Measurements from ENCODE around the gene SPG7. TPM values are rescaled to one million over a fixed set of nuclear protein-coding genes. Genes with fewer than 3 reads are reported as not detected.

The SPG7 gene
- total and polyA plus RNA-seq, 2 of the 4 experiments (the other 2 are of a cell fraction), result 94.6 to 96.8 TPM

GRCh38 chr16:89491974-89492687 is 16.1 kb upstream of the SPG7 start (continued):
- no peak for TF ChIP-seq RCOR1 (IDR thresholded peaks at IDR 0.05; ENCODE audit: insufficient replicate concordance, low read length)

- H3K18ac ChIP-seq (ENCODE audit: low read depth, low read length), result no peak overlapping the region
- no peak overlapping the region for H3K56ac ChIP-seq (ENCODE audit: extremely low read depth, insufficient read depth, low read length)
- H2BK15ac ChIP-seq (ENCODE audit: low read depth, low read length), result no peak overlapping the region
- H3K9me1 ChIP-seq (ENCODE audit: insufficient read depth, low read length), result peaks cover 4% of the 10 kb centered on the region
- H2AK5ac ChIP-seq (ENCODE audit: low read depth, low read length), result no peak overlapping the region
- H4K91ac ChIP-seq (ENCODE audit: insufficient read depth, low read depth, low read length), result no peak overlapping the region
- no peak for TF ChIP-seq POLR2A (IDR thresholded peaks at IDR 0.05; ENCODE audit: low read depth, low read length)
- TF ChIP-seq USF2 (IDR thresholded peaks at IDR 0.05; ENCODE audit: low read depth, low read length), result no peak
- H3K23ac ChIP-seq (ENCODE audit: low read depth, low read length), result no peak overlapping the region
- no peaks in the 10 kb centered on the region for H3K27me3 ChIP-seq (ENCODE audit: control insufficient read depth, insufficient read depth, low read length)
- in situ Hi-C loops (cut with MboI; ENCODE audit: low sequenced_read_pairs), result no loop called here
- H2BK5ac ChIP-seq (ENCODE audit: low read depth, low read length, poor library complexity, severe bottlenecking), result no peak overlapping the region
- no peak overlapping the region for H3K4ac ChIP-seq (ENCODE audit: low read depth, low read length)
- H4K5ac ChIP-seq (ENCODE audit: low read depth, low read length), result no peak overlapping the region
- peaks cover 6% of the 10 kb centered on the region for H3K4me1 ChIP-seq (ENCODE audit: control insufficient read depth, insufficient read depth, low read length)
- no peak overlapping the region for H2BK20ac ChIP-seq (ENCODE audit: low read depth, low read length)
- no peak overlapping the region for H3K9ac ChIP-seq (ENCODE audit: low read depth, low read length)
- POLR2A ChIA-PET (ENCODE audit: unreplicated experiment), result no interaction called here
- CTCF ChIA-PET, result no interaction called here
- H3K14ac ChIP-seq (replicated peaks; ENCODE audit: low read depth, low read length), result no peak overlapping the region
- peak overlapping the region; percentile 39 for H2AK9ac ChIP-seq (replicated peaks; ENCODE audit: low read depth, low read length, poor library complexity)
- DNase-seq (no peak), ATAC-seq (ENCODE audit: low read depth) (no peak)
- WGBS, 2 experiments (ENCODE audit: extremely low coverage in 2 of 2, insufficient read length in 1 of 2), result 80% methylated on average over 1 of the region's 5 CpGs; no CpG with 5 or more reads in 1 of the 2 experiments
- peaks cover 18% of the 10 kb centered on the region for H4K20me1 ChIP-seq (ENCODE audit: insufficient read depth, low read length)
- H3K79me1 ChIP-seq (ENCODE audit: low read depth in 1 of 2, low read length in 2 of 2), result peaks cover 30 to 47% of the 10 kb centered on the region in 2 experiments
- dilution Hi-C loops (cut with HindIII; ENCODE audit: low sequenced_read_pairs, unreplicated experiment), result no loop called here
- H3K36me3 ChIP-seq (ENCODE audit: control insufficient read depth, insufficient read depth, low read length), result peaks cover 5% of the 10 kb centered on the region
- H3K4me2 ChIP-seq (ENCODE audit: low read depth, low read length), result no peak overlapping the region
- no peaks in the 10 kb centered on the region for H3K9me3 ChIP-seq (ENCODE audit: control insufficient read depth, insufficient read depth, low read length)
- H3K27ac ChIP-seq (ENCODE audit: insufficient read depth, low read length), result no peak overlapping the region
- no peak overlapping the region for H2BK120ac ChIP-seq (ENCODE audit: low read depth, low read length)
- no peak overlapping the region for H3K4me3 ChIP-seq (ENCODE audit: insufficient read depth, low read depth, low read length)
- H2AFZ ChIP-seq (replicated peaks; ENCODE audit: low read length, poor library complexity), result peak overlapping the region; percentile 14
- intact Hi-C loops (cut with micrococcal nuclease), result no loop called here
- no peak overlapping the region for H4K8ac ChIP-seq (ENCODE audit: low read depth in 2 of 2, low read length in 2 of 2)
- no TSS peak for BruUV-seq (replicated peaks)
Measured at GRCh38 chr16:89493776-89494175, 14.4 kb upstream of the SPG7 start.

All from IMR-90 (cell line).